ENCODE measurements around the gene TBC1D25.

Gene TBC1D25, protein sequence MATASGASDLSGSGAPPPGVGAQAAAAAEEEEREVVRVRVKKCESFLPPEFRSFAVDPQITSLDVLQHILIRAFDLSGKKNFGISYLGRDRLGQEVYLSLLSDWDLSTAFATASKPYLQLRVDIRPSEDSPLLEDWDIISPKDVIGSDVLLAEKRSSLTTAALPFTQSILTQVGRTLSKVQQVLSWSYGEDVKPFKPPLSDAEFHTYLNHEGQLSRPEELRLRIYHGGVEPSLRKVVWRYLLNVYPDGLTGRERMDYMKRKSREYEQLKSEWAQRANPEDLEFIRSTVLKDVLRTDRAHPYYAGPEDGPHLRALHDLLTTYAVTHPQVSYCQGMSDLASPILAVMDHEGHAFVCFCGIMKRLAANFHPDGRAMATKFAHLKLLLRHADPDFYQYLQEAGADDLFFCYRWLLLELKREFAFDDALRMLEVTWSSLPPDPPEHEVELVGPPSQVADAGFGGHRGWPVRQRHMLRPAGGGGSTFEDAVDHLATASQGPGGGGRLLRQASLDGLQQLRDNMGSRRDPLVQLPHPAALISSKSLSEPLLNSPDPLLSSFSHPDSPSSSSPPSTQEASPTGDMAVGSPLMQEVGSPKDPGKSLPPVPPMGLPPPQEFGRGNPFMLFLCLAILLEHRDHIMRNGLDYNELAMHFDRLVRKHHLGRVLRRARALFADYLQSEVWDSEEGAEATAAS

GRCh38 chrX:48539345-48540027, at the start of gene TBC1D25:
TBC1D25 (plus strand) TSS chrX:48539714; CDS start chrX:48539798, 84 bp downstream.
- peak; percentile 91 for DNase-seq (ENCODE audit: low read depth)

GRCh38 chrX:48489892-48490291, 49.6 kb upstream of the TBC1D25 start:
- no peak for DNase-seq (ENCODE audit: low read depth)

GRCh38 chrX:48490661-48491060, 48.9 kb upstream of the TBC1D25 start:
- DNase-seq (ENCODE audit: low read depth), result no peak

- no peak for DNase-seq (ENCODE audit: low read depth)
Observed at GRCh38 chrX:48491809-48492208, 47.7 kb upstream of the TBC1D25 start.

- DNase-seq (ENCODE audit: low read depth), result no peak
Observed at GRCh38 chrX:48492293-48492910, 47.1 kb upstream of the TBC1D25 start.

- no peak for DNase-seq (ENCODE audit: low read depth)
Observed at GRCh38 chrX:48493890-48494364, 45.6 kb upstream of the TBC1D25 start.

DNA sequence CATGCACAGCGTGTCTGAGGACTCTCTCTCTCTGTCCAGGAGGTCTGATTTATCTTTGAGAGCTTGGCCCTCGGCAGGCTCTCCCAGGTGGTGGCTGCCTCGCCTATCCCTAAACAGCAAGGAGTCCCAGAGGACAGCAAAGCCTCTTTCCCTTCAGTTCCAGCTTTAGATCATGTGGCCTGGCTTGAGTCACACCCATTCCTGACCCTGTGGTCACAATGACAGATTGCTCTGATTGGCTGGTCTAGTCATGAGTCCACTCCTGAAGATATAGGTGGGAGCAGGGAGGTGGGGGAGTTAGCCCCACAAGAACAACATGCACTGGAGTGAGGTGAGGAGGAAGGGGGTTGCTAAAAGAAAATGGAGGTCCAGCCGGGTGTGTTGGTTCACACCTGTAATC, 42.9 kb upstream of the TBC1D25 start:
- DNase-seq (ENCODE audit: low read depth), result no peak

GRCh38 chrX:48497871-48498270, 41.6 kb upstream of the TBC1D25 start:
- DNase-seq (ENCODE audit: low read depth), result no peak

DNA sequence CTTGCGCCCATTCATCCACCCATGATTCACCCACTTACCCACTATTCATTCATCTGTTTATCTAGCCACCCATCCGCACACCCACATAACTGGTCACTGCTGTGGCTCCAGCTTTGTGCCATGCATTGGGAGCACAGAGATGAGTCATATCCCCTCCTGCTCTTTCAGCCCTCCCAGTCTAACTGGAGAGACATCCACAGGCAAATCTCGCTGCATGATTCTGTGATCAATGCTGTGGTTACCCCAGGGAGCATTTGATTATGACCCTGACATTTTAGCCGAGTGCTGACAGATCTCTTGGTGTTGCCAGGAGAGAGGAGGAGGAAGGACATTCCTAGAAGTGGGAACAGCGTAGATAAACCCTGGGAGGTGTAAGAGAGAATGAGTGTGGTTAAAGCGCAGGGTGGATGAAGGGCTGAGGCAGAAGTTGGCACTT, 41.1 kb upstream of the TBC1D25 start:
- no peak for DNase-seq (ENCODE audit: low read depth)

DNA sequence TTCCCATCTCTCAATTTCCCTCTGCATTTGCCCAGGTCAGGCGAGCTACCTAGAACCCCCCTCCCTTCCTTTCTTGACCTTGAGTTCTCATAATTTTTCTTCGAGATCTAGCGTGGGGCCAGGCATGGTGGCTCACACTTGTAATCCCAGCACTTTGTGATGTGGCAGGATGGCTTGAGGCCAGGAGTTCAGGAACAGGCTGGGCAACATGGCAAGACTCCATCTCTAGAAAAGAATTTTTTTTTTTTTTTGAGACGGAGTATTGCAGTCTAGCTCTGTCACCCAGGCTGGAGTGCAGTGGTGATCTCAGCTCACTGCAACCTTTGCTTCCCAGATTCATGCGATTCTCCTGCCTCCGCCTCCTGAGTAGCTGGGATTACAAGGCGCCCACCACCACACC, 35.3 kb upstream of the TBC1D25 start:
- DNase-seq (ENCODE audit: low read depth), result no peak

DNA sequence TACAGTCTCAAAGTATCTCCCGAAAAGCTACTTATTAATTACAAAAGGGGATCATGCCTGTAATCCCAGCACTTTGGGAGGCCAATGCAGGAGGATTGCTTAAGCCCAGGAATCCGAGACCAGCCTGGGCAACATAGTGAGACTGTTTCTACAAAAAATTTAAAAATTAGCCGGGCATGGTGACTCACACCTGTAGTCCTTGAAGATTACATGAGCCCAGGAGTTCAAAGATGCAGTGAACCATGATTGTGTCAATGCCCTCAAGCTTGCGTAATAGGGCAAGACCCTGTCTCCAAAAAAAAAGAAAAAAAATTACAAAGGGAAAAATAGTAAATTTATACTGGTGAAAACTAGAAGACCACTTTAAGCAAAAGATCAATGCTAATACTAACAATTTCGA, 34.0 kb upstream of the TBC1D25 start:
- DNase-seq (ENCODE audit: low read depth), result no peak

GRCh38 chrX:48507246-48507645, 32.3 kb upstream of the TBC1D25 start:
- DNase-seq (ENCODE audit: low read depth), result no peak

- peak; percentile 62 for DNase-seq (ENCODE audit: low read depth)
Observed at GRCh38 chrX:48508400-48509244, 30.9 kb upstream of the TBC1D25 start, which contains the start of gene PORCN. PORCN (plus strand) TSS chrX:48508992; CDS start chrX:48509821, 829 bp downstream.

GRCh38 chrX:48509245-48509590, 30.3 kb upstream of the TBC1D25 start:
- DNase-seq (ENCODE audit: low read depth), result no peak

- DNase-seq (ENCODE audit: low read depth), result no peak
Observed at GRCh38 chrX:48509619-48510018, 29.9 kb upstream of the TBC1D25 start.

DNA sequence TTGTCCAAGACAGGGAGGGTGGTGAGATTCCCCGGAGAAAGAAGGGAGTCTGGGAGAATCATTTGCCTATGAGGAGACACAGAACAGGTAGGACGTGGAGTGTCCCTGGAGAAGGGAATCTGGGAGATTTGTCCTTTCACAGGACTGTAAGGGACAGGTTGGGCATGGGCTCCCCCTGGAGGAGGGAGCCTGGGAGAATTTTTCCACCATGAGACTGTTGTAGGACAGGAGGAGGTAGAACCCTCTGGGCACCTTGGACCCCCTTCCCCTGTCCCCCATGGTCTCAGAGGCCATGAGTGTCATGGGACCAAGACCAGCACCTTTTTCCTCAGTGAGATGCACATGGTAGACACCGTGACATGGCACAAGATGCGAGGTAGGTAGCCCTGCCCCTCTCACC, 28.0 kb upstream of the TBC1D25 start:
- no peak for DNase-seq (ENCODE audit: low read depth)

DNA sequence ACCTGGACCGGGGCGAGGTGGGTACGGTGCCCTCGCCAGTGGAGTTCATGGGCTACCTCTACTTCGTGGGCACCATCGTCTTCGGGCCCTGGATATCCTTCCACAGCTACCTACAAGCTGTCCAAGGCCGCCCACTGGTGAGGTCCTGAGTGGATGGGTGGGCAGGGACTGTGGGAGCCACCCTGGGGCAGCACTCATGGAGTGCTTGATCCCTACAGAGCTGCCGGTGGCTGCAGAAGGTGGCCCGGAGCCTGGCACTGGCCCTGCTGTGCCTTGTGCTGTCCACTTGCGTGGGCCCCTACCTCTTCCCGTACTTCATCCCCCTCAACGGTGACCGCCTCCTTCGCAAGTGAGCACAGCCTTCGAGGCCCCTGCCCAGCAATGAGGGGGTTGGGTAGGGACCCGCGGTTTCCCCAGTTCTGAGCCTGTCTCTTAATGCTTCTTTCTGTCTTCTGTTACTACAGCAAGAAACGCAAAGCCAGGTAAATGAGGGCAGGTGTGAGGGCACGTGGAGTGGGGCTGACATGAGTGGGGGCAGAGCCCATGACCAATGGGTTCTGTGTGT, 27.1 kb upstream of the TBC1D25 start:
- DNase-seq (ENCODE audit: low read depth), result no peak

- DNase-seq (ENCODE audit: low read depth), result no peak
Observed at GRCh38 chrX:48513670-48514069, 25.8 kb upstream of the TBC1D25 start.

- no peak for DNase-seq (ENCODE audit: low read depth)
Observed at GRCh38 chrX:48514126-48514806, 25.2 kb upstream of the TBC1D25 start.

DNA sequence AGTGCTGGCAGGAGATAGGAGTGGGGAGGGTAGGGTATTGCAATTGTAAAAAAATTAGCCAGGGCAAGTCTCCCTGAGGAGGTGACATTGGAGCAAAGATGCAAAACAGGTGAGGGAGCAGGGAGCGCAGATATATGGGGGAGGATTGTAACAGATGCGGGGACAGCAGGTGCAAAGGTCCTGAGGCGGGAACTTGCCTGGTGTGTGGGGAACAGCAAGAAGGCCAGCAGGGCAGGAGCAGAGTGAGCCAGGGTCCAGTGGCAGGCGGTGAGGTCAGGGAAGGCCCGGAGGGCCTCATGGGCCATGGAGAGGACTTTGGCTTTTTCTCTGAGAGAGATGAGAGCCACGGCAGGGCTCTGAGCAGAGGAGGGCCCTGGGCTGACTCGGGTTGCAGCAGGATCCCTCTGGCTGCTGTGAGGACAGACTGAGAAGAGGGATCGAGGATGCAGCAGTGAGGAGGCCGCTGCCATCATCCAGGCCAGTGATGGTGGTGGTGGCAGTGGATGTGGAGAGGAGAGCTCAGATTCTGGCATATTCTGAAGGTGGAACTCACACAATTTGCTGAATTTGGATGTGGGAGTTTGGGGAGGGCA, 24.6 kb upstream of the TBC1D25 start:
- no peak for DNase-seq (ENCODE audit: low read depth)

All from stimulated activated CD8-positive, alpha-beta memory T cell treated with anti-CD3 and anti-CD28 coated beads, Interleukin-12 subunit alpha, Interleukin-12 subunit beta, amount 100 ng/mL, for 1 hour (primary cell).